Naive thymus-derived CD8-positive, alpha-beta T cell (primary cell): Measurements from ENCODE around the gene HMCN2. TPM values are rescaled to one million over a fixed set of nuclear protein-coding genes. Genes with fewer than 3 reads are reported as not detected.
A peak's percentile ranks its signal among the peaks of the same experiment; 100 is the strongest.

Experiments
- ATAC-seq, 2 donors: fragments of 150-1000 bp; cut with Tn5 transposase in 1 of 2; sonication (Bioruptor Pico), chemical (Tn5 transposase) in 1 of 2; 1 replicate in 1 of 2; 2 replicates in 1 of 2; pipeline ENCODE4 v1.10.0; 2021; ENCODE audit warnings: mild to moderate bottlenecking in 2 of 2, moderate library complexity in 2 of 2
- POLR2A ChIA-PET: fragments of 350-600 bp; sonication (Branson Sonifier 250); formaldehyde crosslinking; loops from one replicate; lab custom pipeline; 2021; ENCODE audit warnings: antibody characterized with exemption; lab: Charles Lee
- DNase-seq, 10 donors: peaks; one replicate each; pipeline versions ENCODE4 v3.0.0 to v3.0.0-alpha.2; 2020 to 2022
- H3K27ac Mint-ChIP-seq, 10 donors: one replicate each; pipeline ENCODE4 v1.8.0; 2020 to 2022; ENCODE audit warnings: mild to moderate bottlenecking in 10 of 10, mixed read lengths in 10 of 10, moderate library complexity in 4 of 10, inconsistent platforms in 1 of 10
- H3K27me3 Mint-ChIP-seq, 5 donors: one replicate each; pipeline ENCODE4 v1.8.0; 2021 to 2022; ENCODE audit warnings: mixed read lengths in 5 of 5
- H3K36me3 Mint-ChIP-seq, 3 donors: one replicate each; pipeline ENCODE4 v1.8.0; 2020 to 2022; ENCODE audit warnings: mixed read lengths in 3 of 3, mild to moderate bottlenecking in 2 of 3, inconsistent platforms in 1 of 3
- H3K4me1 Mint-ChIP-seq, 4 donors: one replicate each; pipeline ENCODE4 v1.8.0; 2021 to 2022; ENCODE audit warnings: mixed read lengths in 4 of 4
- H3K4me3 Mint-ChIP-seq, 10 donors: one replicate each; pipeline ENCODE4 v1.8.0; 2020 to 2022; ENCODE audit warnings: mild to moderate bottlenecking in 10 of 10, mixed read lengths in 10 of 10, moderate library complexity in 6 of 10, inconsistent platforms in 1 of 10
- H3K9me3 Mint-ChIP-seq, 9 donors: one replicate each; pipeline ENCODE4 v1.8.0; 2020 to 2022; ENCODE audit warnings: mixed read lengths in 9 of 9, mild to moderate bottlenecking in 3 of 9, inconsistent platforms in 1 of 9, moderate library complexity in 1 of 9
- polyA plus RNA-seq, 3 donors: library from polyadenylated mRNA; unstranded; fragments of 300-500 nt; fragmentation: Illumina TruSeq; gene quantifications; one replicate each; pipeline ENCODE4 v1.2.3, GENCODE V29; 2021
- total RNA-seq, 8 experiments: library from RNA in 2 of 8; stranded (reverse) in 2 of 8; gene quantifications; one replicate each; pipeline ENCODE4 v1.2.3 and lab custom pipeline; 2021 to 2026

Gene HMCN2
- total and polyA plus RNA-seq, 5 experiments from 2014 or later = not detected

DNA sequence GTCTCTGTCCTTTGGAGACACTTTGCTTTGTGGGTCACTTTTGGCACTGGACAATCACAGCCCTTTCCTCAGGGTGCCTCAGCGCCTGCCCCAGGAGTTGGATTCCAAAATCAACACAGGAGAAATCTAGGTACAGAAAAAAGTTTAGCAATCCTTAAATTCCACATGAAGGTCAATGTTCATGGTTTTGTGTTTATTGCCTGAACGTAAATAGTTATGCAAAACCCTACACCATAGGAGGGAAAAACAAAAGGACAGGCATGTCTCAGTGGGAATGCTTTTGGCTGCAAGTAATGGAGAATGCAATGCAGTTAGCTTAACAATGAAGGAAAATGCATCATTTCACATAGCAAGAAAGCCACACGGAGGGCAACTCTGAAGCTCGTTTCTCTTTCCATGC is 6.5 kb upstream of the HMCN2 start:
- POLR2A ChIA-PET = interaction anchor here (0.6 kb wide), 1 partner anchor 128 kb away, joined by 3 read pairs; no protein-coding TSS in a partner anchor
- H3K4me1 Mint-ChIP-seq = no peaks in the 10 kb centered on the region

DNA sequence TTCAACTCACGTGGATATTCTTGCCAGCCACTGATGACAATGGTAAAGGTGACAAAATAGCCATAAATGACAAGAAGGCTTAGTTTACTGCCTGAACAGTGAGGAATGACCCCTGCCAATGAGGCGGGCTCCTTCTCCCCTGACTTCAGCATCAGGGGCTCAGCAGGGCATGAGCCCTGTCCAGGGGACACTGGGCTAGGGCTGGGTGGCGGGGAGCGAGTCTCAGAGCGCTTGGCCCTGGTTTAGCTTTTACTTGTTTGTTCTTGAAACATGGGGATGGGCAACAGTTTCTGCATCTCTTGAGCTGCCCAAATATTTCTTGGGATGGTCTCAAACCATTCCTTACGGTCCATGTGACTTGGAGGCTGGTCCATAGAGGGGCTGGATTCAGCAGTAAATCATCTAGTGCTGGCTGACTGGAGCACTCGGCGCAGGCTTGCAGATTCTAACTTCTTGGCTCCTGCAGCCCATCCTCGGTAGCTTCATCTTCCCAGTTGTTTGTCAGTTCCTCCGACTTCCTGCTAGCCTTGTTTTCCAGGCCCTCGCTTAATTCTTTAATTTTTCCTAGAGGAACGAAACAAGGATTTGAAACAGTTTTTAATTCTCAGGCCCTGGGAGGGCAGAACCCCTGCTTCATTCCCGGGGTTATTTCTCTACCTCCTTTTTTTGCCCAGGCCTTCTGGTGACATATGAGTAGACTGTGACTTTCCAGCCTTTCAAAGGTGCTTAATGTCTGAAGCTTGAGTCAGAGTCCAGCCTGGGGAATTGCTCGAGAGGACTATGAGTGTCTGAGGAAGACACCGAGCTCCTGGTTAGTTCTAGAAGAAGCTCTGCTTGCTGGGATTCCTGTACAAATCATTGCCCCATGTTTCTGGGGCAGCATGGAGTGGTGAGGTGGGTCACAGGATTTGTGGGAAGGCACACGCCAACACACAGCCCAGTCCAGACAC is 4.5 kb upstream of the HMCN2 start:
- ATAC-seq (no peak), DNase-seq (no peak)
- POLR2A ChIA-PET = no interaction called here
- Mint-ChIP-seq H3K9me3 (no peaks in the 10 kb centered on the region), H3K4me1 (peaks cover 0 to 3% (median under 1%) of the 10 kb centered on the region in 4 donors), H3K4me3 (no peak overlapping the region), H3K27ac (no peak overlapping the region), H3K27me3 (peaks cover 27 to 87% (median 57%) of the 10 kb centered on the region in 5 donors), H3K36me3 (peaks cover 0 to 4% (median 0%) of the 10 kb centered on the region in 3 donors)

More for the DNA sequence above, 6.5 kb upstream of the HMCN2 start:
- no peak overlapping the region for H3K4me3 Mint-ChIP-seq
- peaks cover 0 to 4% (median 0%) of the 10 kb centered on the region in 3 donors for H3K36me3 Mint-ChIP-seq
- peaks cover 27 to 72% (median 46%) of the 10 kb centered on the region in 5 donors for H3K27me3 Mint-ChIP-seq
- ATAC-seq (no peak), DNase-seq (no peak)
- H3K9me3 Mint-ChIP-seq = no peaks in the 10 kb centered on the region
- no peak overlapping the region for H3K27ac Mint-ChIP-seq

DNA sequence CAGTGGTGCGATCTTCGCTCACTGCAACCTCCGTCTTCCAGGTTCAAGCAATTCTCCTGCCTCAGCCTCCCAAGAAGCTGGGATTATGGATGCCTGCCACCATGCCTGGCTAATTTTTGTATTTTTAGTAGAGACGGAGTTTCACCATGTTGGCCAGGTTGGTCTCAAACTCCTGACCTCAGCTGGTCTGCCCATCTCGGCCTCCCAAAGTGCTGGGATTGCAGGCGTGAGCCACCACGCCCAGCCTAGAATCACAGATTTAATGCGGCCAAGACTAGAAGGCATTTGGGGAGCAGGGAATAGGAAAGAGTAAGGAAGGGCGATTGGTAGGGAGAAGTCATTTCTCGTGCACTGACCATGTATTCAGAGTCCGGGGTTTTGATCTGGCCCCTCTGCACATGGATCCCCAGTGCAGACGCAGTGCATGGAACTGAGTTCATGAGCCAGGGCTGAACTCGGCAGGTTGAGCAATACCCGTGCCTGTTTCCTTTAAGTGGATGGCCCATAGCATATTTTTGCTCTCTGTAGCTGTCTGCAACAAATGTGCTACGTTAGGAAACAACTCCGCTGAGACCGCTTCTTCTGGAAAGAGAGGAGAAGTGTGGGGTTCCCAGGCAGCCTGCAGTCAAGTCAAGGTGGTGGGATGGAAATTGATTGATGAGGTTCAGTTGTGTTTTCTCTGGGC is 3.4 kb upstream of the HMCN2 start:
- no peak overlapping the region for H3K4me3 Mint-ChIP-seq
- ATAC-seq (no peak), DNase-seq (no peak)
- POLR2A ChIA-PET = no interaction called here
- peaks cover 30 to 95% (median 61%) of the 10 kb centered on the region in 5 donors for H3K27me3 Mint-ChIP-seq
- peaks cover 1 to 9% (median 6%) of the 10 kb centered on the region in 4 donors for H3K4me1 Mint-ChIP-seq
- no peaks in the 10 kb centered on the region for H3K9me3 Mint-ChIP-seq
- H3K36me3 Mint-ChIP-seq = peaks cover 0 to 4% (median under 1%) of the 10 kb centered on the region in 3 donors
- H3K27ac Mint-ChIP-seq = peak overlapping the region in 1 of 10 donors; percentile 5

DNA sequence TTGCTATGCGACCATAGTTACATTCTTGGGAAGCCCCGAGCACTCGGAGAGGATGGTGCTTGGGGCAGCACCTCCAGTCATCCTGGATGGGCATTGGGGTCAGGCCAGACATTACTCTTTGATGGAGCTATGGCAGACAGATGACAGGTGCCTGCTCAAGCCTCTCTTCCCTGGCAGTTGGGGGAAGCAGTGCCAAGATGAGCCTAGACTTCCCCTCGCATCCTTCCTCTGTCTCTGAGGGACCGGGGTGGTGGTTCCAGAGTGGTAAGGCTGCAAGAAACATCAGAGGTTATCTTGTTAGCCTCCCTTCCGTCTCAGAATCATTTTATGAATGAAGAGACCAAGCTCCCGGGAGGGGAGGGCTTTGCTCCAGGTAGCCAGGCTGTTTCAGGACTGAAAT is 2.8 kb upstream of the HMCN2 start:
- peaks cover 0 to 4% (median 2%) of the 10 kb centered on the region in 3 donors for H3K36me3 Mint-ChIP-seq
- no peak overlapping the region for H3K27ac Mint-ChIP-seq
- peaks cover 30 to 95% (median 60%) of the 10 kb centered on the region in 5 donors for H3K27me3 Mint-ChIP-seq

DNA sequence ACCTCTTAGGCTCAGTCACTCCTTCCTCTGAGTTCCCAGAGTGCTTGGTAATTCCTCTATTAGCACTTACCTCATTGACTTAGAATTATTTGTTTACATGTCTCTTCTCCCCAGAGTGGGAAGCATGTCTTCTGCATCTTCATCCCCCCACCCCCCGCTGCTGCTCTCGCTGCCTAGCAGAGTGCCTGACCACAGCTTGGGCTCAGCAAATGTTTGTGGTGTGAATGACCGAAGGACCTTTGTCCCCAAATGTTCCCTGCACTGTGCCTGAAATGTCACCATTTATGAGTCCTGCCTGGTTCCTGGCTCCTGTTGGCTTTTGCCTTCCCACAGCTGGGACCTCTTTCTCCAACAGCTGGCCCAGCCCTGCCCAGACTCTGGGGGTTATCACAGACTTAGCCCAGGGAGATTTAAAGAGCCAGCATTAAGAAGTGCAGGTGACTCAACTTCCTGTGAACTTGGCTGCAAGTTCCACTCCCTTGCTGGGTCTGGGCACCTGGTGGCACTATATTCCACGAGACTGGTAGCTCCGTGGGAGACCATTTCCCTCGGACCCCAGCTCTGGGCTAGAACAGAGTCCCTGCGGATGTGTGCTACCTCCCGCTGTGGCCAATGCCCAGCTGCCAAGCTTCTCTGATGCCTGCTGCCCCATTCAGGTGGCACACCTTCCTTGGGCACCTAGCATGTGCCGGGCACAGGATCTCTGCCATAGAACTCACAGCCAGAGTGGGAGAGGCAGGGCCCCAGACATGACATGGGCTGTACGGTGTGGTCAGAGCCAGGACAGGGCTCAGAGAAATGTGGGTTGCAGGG is 1.8 kb upstream of the HMCN2 start:
- Mint-ChIP-seq H3K27ac (no peak overlapping the region), H3K4me1 (peaks cover 1 to 9% (median 6%) of the 10 kb centered on the region in 4 donors), H3K27me3 (peaks cover 36 to 95% (median 61%) of the 10 kb centered on the region in 5 donors), H3K4me3 (peak overlapping the region in 1 of 10 donors; percentile 39), H3K9me3 (no peaks in the 10 kb centered on the region), H3K36me3 (peaks cover 0 to 4% (median 2%) of the 10 kb centered on the region in 3 donors)
- ATAC-seq = no peak
- no peak for DNase-seq
- POLR2A ChIA-PET = no interaction called here

More for the DNA sequence above, 2.8 kb upstream of the HMCN2 start:
- DNase-seq = no peak
- peaks cover 1 to 9% (median 6%) of the 10 kb centered on the region in 4 donors for H3K4me1 Mint-ChIP-seq
- no peaks in the 10 kb centered on the region for H3K9me3 Mint-ChIP-seq
- no peak for ATAC-seq
- POLR2A ChIA-PET = no interaction called here
- H3K4me3 Mint-ChIP-seq = no peak overlapping the region

DNA sequence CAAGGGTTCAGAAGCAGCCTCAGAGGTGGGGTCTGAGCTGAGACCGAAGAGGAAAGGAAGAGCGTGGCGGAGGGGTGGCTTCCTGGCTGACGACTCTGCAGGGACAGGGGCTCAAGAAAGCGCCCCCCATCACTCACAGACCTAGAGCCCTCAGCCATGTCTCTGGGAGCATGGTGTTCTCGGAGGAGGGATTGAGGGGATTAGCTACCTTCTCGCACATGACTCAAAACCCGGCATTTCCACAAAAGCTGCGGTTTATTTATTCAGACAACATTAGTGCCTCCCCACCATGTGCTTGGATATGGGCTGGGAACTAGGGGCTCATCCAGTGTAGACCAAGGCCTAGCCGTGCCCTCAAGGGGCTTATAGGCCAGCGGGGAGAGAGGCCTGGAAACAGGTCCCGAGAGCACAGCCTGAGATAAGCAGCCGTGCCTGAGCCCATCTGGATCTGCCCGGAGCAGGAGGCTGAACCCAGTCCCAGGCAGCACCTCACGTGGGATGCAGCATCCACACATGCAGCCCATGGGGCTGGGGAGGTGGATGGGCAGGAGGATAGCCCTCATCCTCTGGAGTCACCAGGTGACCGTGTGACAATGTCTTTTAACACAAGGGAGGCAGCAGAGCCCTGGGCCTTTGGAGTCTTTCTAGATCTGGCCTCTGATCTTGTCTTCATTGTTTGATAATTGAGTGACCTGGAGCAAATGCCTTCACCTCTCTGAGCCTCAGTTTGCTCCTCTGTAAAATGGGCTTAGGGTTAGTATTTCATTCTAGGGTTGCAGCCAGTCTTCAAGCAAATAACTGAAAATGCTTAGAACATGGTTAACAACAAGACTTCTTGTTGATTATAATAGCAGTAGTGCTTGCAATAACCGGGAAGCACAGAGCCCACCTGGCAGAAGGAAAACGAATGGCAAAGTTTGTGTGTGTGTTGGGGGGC is 878 bp upstream of the HMCN2 start:
- peaks cover 0 to 4% (median 2%) of the 10 kb centered on the region in 3 donors for H3K36me3 Mint-ChIP-seq
- ATAC-seq = no peak
- peaks cover 34 to 89% (median 54%) of the 10 kb centered on the region in 5 donors for H3K27me3 Mint-ChIP-seq
- POLR2A ChIA-PET = no interaction called here
- peak overlapping the region in 2 of 10 donors; percentile 46 to 52 for H3K4me3 Mint-ChIP-seq
- no peaks in the 10 kb centered on the region for H3K9me3 Mint-ChIP-seq
- DNase-seq = no peak
- no peak overlapping the region for H3K27ac Mint-ChIP-seq
- H3K4me1 Mint-ChIP-seq = peaks cover 1 to 9% (median 6%) of the 10 kb centered on the region in 4 donors

DNA sequence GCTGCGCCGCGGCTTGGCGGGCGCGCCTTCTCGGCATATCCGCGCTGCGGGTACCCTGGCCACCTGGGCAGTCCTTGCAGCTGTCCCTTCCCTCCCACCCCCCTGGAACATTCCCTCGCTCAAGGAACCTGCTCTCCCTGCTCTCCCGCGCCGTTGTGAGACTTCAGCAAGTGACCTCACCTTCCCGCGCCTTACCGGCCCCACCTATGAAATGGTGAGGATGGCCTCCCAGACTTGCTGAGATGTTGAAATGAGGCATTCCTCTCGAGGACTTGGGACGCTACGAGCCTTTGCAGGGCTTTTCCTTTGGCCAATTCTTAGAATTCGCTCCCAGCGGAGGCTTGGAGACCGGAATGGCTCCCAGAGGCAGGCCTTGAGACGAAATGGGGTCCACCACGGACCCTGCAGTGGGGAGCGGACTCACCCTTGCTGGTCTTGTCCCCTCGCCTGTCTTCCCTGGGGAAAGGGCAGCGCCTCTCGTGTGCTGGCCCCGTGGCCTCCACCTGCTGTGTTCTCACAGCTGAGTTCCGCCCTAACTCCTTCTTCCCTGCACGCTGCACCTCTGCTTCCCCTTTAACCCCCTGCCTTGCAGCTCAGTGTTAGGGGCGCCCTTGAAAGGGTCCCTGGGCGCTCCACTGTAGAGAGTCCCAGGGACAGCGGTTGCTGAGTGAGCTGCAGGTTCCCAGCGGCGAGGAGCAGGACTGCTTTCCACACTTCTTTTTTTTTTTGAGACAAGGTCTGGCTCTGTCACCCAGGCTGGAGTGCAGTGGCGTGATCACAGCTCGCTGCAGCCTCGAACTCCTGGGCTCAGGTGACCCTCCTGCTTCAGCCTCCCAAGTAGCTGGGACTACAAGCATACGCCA is 907 bp downstream of the HMCN2 start:
- Mint-ChIP-seq H3K4me1 (peaks cover 1 to 9% (median 6%) of the 10 kb centered on the region in 4 donors), H3K36me3 (peaks cover 0 to 4% (median 2%) of the 10 kb centered on the region in 3 donors), H3K27ac (peak overlapping the region in 1 of 10 donors; percentile 34), H3K4me3 (peak overlapping the region in 5 of 10 donors; percentile 32 to 60 (median 47)), H3K9me3 (no peaks in the 10 kb centered on the region), H3K27me3 (peaks cover 30 to 83% (median 57%) of the 10 kb centered on the region in 5 donors)
- ATAC-seq (no peak), DNase-seq (no peak)
- POLR2A ChIA-PET = no interaction called here

DNA sequence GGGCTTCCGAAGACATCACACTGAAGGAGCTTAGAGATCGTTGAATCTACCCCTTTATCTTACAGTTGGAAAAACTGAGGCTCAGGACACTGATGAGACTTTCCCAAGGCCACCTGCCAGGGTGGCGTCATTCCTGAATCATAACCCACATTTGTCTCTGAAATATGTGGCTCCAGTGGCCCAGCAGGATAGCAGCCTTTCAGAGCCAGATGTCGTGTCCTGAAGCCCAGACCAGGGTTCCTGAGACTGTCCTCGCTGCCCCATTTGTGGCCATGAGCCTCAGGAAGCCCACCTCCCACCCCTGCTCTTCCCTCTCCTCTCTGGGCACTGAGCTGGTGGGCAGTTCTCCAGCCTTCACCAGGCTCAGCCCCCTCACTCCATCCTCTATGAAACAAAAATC is 2.4 kb downstream of the HMCN2 start:
- peaks cover 1 to 9% (median 6%) of the 10 kb centered on the region in 4 donors for H3K4me1 Mint-ChIP-seq
- no peaks in the 10 kb centered on the region for H3K9me3 Mint-ChIP-seq
- H3K27ac Mint-ChIP-seq = peak overlapping the region in 1 of 10 donors; percentile 63
- H3K4me3 Mint-ChIP-seq = no peak overlapping the region
- DNase-seq (no peak), ATAC-seq (no peak)
- H3K27me3 Mint-ChIP-seq = peaks cover 25 to 81% (median 60%) of the 10 kb centered on the region in 5 donors
- peaks cover 0 to 4% (median 2%) of the 10 kb centered on the region in 3 donors for H3K36me3 Mint-ChIP-seq
- POLR2A ChIA-PET = no interaction called here

DNA sequence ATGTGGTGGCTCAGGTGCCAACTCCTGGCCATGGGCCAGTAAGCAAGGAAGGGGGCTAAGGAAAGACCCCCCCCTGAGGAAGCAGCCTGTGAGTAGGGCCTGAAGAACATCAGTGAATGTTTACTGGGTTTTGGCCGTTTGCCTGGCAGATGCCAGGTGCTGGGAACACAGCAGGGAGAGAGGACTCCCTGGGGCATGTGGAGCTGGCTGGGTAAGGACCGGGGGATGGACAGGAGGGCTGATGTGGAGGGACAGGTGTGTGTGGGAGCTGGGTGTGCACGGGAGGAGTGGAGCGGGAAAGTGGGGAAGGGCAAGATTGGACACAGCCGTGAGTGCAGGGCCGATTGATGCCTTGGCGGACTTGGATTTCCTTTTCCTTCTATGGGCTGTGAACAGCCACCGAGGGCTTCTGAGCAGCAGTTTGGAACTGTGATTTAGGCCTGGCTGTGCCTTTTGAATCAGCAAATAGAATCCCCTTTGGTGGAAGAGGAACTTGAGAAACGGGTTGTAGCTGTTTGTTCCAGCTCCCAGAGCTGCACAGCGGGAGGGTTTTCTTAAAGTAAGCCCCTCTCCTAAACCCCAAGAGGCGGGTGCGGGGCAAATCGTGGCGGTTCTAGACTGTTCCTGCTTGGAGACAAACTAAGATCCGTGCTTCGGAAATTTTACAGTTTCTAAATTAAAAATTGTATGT is 3.1 kb downstream of the HMCN2 start:
- Mint-ChIP-seq H3K27ac (peak overlapping the region in 1 of 10 donors; percentile 31), H3K9me3 (no peaks in the 10 kb centered on the region), H3K27me3 (peaks cover 19 to 74% (median 54%) of the 10 kb centered on the region in 5 donors), H3K4me1 (peaks cover 1 to 9% (median 6%) of the 10 kb centered on the region in 4 donors), H3K36me3 (peaks cover 0 to 2% (median 0%) of the 10 kb centered on the region in 3 donors), H3K4me3 (no peak overlapping the region)
- ATAC-seq (no peak), DNase-seq (no peak)
- POLR2A ChIA-PET = no interaction called here

DNA sequence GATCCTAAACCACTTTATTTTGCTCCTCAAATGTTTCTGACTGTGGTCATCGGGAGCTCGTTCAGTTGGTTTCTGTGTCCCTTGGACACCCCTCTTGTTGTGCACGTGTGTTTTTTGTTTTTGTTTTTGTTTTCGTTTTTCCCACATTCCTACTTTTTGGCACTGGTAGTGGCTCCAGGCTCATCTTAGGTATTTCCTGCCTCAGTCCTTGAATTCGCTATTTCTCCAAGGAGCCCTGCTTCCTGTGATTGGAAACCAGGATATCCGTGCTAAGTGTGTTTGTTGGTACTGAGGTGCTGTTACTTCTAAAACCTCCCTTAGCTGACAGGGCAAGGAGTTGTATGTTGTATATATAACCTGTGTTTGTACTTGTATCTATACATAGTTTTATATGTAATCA is 5.9 kb downstream of the HMCN2 start:
- ATAC-seq = no peak

More for the DNA sequence above, 5.9 kb downstream of the HMCN2 start:
- peaks cover 0 to 2% (median 0%) of the 10 kb centered on the region in 3 donors for H3K36me3 Mint-ChIP-seq
- H3K27ac Mint-ChIP-seq = no peak overlapping the region
- peaks cover 0 to 5% (median 2%) of the 10 kb centered on the region in 4 donors for H3K4me1 Mint-ChIP-seq
- no peaks in the 10 kb centered on the region for H3K9me3 Mint-ChIP-seq
- no peak overlapping the region for H3K4me3 Mint-ChIP-seq
- peaks cover 17 to 56% (median 42%) of the 10 kb centered on the region in 5 donors for H3K27me3 Mint-ChIP-seq
- DNase-seq = no peak
- POLR2A ChIA-PET = interaction anchor here (0.5 kb wide), 1 partner anchor 21 kb away, joined by 4 read pairs; no protein-coding TSS in a partner anchor
